NOMO-1 (cell line): ENCODE data around the gene ACTL6B.

ENCODE experiments used
- DNase-seq, 2 experiments: peaks; one replicate each; lab custom pipeline; 2025; ENCODE audit not compliant: unreplicated experiment in 2 of 2; lab: John Stamatoyannopoulos, UW

The ACTL6B gene

GRCh38 chr7:100629117-100629716 lies 27.0 kb downstream of the ACTL6B start:
- DNase-seq = peak in 1 of 2 experiments; percentile 14

- no peak for DNase-seq
These were observed 29.1 kb downstream of the ACTL6B start for GRCh38 chr7:100627238-100627549.

GRCh38 chr7:100626530-100627237 lies 29.6 kb downstream of the ACTL6B start:
- no peak for DNase-seq

GRCh38 chr7:100626055-100626454 lies 30.2 kb downstream of the ACTL6B start:
- DNase-seq = no peak

- no peak for DNase-seq
These were observed 32.1 kb downstream of the ACTL6B start for GRCh38 chr7:100623951-100624824.

GRCh38 chr7:100621554-100621953 lies 34.7 kb downstream of the ACTL6B start:
- no peak for DNase-seq

- no peak for DNase-seq
These were observed 35.4 kb downstream of the ACTL6B start for GRCh38 chr7:100620804-100621203.

- no peak for DNase-seq
These were observed 36.0 kb downstream of the ACTL6B start for GRCh38 chr7:100620239-100620638.

GRCh38 chr7:100614308-100614861 lies 41.9 kb downstream of the ACTL6B start:
- DNase-seq = no peak

GRCh38 chr7:100613412-100614175 lies 42.7 kb downstream of the ACTL6B start:
- DNase-seq = peak; percentile 46 to 86

GRCh38 chr7:100612730-100613390 lies 43.4 kb downstream of the ACTL6B start:
- DNase-seq = peak in 1 of 2 experiments; percentile 28

- peak; percentile 99 to 100 for DNase-seq
These were observed 44.1 kb downstream of the ACTL6B start, which contains the start of gene MOSPD3 for GRCh38 chr7:100611983-100612729. TSS of gene MOSPD3 (plus strand) at chr7:100612540. CDS start at chr7:100612792, 252 bp downstream.

GRCh38 chr7:100609958-100610357 lies 46.3 kb downstream of the ACTL6B start:
- DNase-seq = no peak

- DNase-seq = no peak
These were observed 49.1 kb downstream of the ACTL6B start for GRCh38 chr7:100607111-100607510.

- DNase-seq = no peak
These were observed 49.9 kb downstream of the ACTL6B start for GRCh38 chr7:100606313-100606712.

- no peak for DNase-seq
These were observed 51.0 kb downstream of the ACTL6B start for GRCh38 chr7:100604976-100605911.

GRCh38 chr7:100604028-100604975 lies 51.9 kb downstream of the ACTL6B start:
- peak; percentile 91 for DNase-seq
